HT1080 (cell line): ENCODE measurements around the gene TNRC18. TPM values are rescaled to one million over a fixed set of nuclear protein-coding genes. Genes with fewer than 3 reads are reported as not detected.
"Not testable (repeated sequence)": the region's sequence is repeated elsewhere in the genome, so short reads cannot be mapped to it uniquely, and the experiment has no call there.

Source experiments
- DNase-seq: peaks from one replicate; pipeline ENCODE4 v3.0.0-alpha.2; 2015; ENCODE audit warnings: low read depth
- total RNA-seq: library from RNA; depleted of rRNA; stranded (reverse); fragments of >200 nt; shearing (Covaris generic); gene quantifications from 2 replicates; pipeline ENCODE4 v1.2.3, GENCODE V29; 2014

Gene TNRC18
- total RNA-seq, 1 experiment from 2014 or later: 36.2 TPM

GRCh38 chr7:5377816-5378215 is 45.8 kb downstream of the TNRC18 start:
- DNase-seq: no peak

- no peak for DNase-seq
Observed at GRCh38 chr7:5377279-5377678, 46.4 kb downstream of the TNRC18 start.

GRCh38 chr7:5375925-5376324 is 47.7 kb downstream of the TNRC18 start:
- DNase-seq: no peak

GRCh38 chr7:5374464-5374863 is 49.2 kb downstream of the TNRC18 start:
- no peak for DNase-seq

GRCh38 chr7:5373300-5373699 is 50.3 kb downstream of the TNRC18 start:
- DNase-seq: no peak

- no peak for DNase-seq
Observed at GRCh38 chr7:5370454-5371353, 52.9 kb downstream of the TNRC18 start.

- no peak for DNase-seq
Observed at GRCh38 chr7:5367661-5368060, 56.0 kb downstream of the TNRC18 start.

DNA sequence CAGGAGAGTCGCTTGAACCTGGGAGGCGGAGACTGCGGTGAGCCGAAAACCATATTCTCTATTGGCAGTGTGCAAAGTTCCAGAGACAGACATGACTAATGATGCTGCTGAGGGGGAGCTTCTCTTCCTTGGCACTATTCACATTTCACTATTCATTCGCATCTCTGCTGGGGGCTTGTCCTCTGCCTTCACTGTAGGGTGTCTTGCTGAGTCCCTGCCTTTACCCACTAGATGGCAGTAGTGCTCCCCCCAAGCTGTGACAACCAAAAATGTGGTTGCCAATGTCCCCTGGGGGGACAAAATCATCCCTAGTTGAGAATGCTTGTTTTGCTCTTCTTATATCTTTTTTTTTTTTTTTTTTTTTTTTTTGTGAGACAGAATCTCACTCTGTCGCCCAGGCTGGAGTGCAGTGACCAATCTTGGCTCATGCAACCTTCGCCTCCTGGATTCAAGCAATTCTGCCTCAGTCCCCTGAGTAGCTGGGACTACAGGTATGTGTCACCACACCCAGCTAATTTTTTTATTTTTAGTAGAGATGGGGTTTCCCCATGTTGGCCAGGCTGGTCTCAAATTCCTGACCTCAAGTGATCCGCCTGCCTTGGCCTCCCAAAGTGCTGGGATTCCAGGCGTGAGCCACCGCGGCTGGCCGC is 57.5 kb downstream of the TNRC18 start:
- DNase-seq: peak; percentile 68

- DNase-seq: no peak
Observed at GRCh38 chr7:5363729-5364128, 59.9 kb downstream of the TNRC18 start.

GRCh38 chr7:5362466-5362865 is 61.2 kb downstream of the TNRC18 start:
- no peak for DNase-seq

DNA sequence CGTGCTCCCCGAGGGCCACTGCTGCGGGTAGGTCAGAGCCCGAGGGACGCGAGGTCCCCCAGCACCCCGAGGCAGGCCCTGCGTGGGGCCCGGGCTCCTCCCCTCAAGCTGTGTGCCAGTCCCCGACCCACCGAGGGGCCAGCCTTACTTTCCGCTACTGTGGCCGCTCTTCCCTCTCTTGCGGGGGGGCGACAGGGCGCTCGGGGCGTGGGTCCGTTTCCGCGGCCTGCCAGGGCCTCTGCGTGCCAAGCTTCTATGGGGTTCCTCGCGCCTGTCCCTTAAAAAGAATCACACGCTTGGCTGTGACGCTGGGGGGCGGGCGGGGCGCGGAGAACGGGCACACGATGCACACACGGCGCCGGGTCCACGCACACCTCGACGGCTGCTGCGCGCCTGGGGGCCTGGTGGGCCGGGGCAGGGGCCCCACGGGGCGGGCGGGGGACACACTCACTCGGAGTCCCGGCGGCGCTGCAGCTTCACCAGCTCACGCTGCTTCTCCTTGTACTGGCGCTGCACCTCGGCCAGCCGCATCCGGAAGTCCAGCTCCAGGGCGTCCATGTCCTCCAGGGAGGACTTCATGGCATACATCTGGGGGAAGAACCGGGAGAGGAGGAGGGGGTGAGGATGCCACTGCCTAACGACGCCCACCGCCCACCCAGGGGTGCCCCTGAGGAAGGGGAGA is 62.0 kb downstream of the TNRC18 start:
- DNase-seq: no peak

DNA sequence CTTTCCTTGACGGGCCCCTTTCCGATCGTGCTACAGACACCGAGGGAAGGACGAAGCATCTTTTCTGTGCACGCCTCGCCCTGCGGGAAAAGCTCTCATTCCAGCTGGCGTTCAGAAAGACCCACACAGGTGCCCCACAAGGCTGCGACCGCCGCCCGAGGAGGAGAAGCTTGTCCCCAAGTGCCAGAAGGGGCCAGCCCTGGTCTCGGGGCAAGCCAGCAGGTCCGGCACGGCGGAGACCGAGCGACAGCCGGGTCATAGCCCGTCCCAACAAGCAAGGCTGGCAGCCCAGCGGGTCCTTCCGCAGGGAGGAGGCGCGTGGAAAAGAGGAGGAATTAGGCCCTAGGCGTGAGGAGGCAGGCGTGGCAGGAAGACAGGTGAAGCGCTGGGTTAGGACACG is 62.7 kb downstream of the TNRC18 start:
- no peak for DNase-seq

DNA sequence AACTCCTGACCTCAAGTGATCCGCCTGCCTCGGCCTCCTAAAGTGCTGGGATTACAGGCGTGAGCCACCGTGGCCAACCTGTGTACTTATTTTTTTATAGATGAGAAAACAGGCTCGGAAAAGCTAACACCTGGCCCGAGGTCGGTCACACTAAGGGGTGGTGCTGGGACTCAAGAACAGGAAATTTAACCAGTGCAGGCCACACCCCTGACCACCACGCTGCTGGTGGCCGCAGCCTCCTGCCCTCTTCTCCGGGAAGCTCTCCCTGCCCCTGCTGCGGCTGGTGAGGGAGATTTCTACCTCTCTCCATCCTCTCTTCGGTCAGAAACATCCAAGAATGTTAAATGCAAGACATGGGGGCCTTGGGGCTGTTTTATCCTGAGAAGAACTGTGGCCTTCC is 63.2 kb downstream of the TNRC18 start:
- no peak for DNase-seq

DNA sequence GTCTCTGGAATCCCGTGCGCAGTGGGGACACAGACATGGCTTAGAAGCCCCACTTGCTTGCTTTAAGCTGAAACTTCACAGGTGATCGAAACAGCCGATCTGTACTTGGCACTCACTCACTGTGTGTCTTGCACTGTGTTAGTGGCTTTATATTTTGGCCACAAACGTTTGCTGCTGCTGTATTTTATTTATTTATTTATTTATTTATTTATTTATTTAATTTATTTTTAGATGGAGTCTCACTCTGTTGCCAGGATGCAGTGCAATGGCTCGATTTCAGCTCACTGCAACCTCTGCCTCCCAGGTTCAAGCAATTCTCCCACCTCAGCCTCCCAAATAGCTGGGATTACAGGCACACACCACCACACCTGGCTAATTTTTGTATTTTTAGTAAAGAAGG is 63.6 kb downstream of the TNRC18 start:
- not testable (repeated sequence) for DNase-seq

- DNase-seq: no peak
Observed at GRCh38 chr7:5359344-5359743, 64.3 kb downstream of the TNRC18 start.

DNA sequence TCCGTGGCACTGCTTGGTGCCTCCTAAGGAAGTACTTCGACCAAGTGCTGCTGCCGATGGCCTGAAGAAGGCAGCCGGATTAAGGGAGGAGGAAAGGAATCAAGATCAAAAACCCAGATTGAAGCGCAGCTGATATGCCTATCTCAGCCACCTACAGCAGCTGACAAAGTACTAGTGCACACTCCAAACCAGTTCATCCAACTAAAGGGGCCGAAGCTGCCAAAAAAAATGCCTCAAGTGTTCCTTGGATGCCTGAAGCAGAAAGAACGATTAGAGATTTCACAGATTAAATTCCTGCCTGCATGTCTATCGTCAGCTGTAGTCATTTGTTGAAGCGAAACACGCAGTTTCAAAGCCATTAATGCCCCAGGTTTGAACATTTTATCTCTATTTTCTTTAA is 65.7 kb downstream of the TNRC18 start:
- DNase-seq: no peak

DNA sequence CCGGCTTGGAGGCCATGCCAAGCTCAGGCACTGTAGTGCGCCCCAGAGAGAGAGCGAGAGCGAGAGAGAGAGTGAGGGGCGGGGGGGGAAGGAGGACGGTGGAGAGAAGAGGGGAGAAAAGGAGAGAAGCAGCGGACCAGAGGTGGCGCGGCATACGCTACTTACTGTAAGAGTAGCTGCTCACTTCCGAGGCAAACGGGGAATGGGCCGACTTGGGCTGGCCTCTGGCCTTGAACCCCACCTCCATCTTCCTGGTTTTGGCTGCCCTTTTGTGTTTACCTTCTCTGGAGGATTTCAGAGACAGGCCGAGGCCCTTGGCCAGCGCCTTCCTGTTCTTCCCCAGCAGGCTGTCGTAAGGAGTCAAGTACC is 66.9 kb downstream of the TNRC18 start:
- no peak for DNase-seq

GRCh38 chr7:5354460-5355232 is 69.0 kb downstream of the TNRC18 start:
- DNase-seq: no peak

GRCh38 chr7:5352440-5353010 is 71.1 kb downstream of the TNRC18 start:
- DNase-seq: no peak

GRCh38 chr7:5351507-5352265 is 71.9 kb downstream of the TNRC18 start:
- DNase-seq: no peak
